A204.1 (cell line): ENCODE data around the gene CCNB2.
"Not testable (repeated sequence)": the region's sequence is repeated elsewhere in the genome, so short reads cannot be mapped to it uniquely, and the experiment has no call there.

ENCODE experiments used
- FAIRE-seq: peaks from 2 replicates; lab custom pipeline; 2012; peaks lifted over from hg19 to GRCh38; lab: Jason Lieb, UNC

Gene CCNB2

DNA sequence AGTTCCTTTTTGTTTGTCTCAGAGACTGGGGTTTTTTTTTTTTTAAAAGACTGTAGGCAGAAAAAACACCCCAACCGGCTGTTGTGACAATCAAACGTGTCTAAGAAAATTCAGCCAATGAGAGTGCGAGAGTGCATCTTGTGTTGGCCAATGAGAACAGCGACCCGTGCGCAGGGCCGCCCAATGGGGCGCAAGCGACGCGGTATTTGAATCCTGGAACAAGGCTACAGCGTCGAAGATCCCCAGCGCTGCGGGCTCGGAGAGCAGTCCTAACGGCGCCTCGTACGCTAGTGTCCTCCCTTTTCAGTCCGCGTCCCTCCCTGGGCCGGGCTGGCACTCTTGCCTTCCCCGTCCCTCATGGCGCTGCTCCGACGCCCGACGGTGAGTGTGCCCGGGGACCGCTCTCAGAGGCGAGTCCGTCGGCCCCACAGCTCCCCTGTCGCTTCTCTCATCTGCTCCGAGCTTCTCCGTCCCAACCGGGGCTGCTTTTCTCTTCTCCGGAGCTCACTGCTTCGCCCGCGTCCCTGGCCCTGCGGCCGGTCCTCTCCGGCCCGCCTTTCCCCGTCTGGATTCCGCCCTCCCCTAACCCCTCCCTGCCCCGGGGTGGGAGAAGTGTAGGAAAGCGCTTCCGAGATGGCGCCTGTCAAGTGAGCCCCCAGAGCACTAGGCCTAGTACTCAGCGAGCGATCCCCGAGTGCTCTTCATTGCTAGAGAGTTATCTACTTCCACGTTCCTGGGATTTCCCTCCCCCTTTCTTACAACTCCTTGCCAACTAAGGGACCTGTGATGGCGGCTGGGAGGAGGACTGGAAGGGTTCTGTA lies at the start of gene CCNB2:
Gene CCNB2, plus strand, starts transcription at position 235 of the 821 bp plus-strand sequence. Its CDS starts 123 bp downstream, at position 358.
- peak; percentile 96 for FAIRE-seq

DNA sequence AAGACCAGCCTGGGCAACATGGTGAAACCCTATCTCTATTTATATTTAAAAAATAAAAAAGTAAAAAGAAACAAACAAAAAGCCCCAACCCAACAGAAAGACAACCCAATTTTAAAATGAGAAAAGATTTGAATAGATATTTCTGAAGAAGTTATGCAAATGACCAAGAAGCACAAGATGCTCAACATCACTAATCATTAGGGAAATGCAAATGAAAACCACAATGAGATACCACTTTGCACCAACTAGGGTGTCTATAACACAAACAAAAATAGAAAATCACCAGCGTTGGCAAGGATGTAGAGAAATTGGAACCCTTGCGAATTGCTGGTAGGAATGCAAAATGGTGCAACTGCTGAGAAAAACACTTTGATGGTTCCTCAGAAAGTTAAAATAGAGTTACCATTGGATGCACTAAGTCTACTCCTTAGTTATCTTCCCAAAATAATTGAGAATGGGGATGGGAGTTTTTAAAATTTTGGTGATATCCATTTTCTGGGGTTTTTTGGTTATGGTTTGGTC lies 45.8 kb upstream of the CCNB2 start:
- no peak for FAIRE-seq

DNA sequence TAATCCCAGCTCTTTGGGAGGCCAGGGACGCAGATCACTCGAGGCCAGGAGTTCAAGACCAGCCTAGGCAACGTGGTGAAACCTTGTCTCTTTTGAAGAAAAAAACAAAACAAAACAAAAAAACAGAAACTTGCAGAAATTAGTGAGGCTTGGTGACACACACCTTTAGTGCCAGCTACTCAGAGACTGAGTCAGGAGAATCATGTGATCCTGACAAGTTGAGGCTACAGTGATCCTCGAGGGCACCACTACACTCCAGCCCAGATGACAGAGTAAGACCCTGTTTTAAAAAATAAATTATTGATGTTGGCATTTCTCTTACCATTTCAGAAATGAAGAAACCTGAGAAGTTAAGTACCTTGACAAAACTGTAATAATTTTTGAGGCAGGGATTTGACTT lies 44.6 kb upstream of the CCNB2 start:
- no peak for FAIRE-seq

DNA sequence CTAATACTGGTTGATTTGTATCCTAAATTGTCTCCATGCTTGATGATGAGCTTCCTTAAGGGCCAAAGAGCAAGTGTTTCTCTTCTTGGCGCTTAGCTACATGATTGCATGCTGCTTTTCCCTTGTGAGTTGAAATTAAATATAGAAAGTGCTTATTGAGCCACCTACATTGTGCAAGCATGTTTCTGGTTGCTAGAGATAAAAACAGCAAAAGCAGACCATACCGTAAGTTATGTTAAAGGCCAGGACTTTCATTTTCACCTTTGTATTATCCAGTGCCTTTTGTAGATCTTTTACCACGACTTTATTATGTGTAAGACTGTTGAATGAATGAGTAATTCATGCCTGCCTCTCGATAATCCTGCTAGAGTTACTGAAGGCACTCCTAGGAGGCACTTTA lies 41.9 kb upstream of the CCNB2 start:
- no peak for FAIRE-seq

GRCh38 chr15:59069430-59069829 lies 35.5 kb upstream of the CCNB2 start:
- FAIRE-seq, result no peak

- FAIRE-seq, result no peak
These were observed 30.3 kb upstream of the CCNB2 start for GRCh38 chr15:59074607-59075006.

GRCh38 chr15:59087731-59088130 lies 17.2 kb upstream of the CCNB2 start:
- no peak for FAIRE-seq

DNA sequence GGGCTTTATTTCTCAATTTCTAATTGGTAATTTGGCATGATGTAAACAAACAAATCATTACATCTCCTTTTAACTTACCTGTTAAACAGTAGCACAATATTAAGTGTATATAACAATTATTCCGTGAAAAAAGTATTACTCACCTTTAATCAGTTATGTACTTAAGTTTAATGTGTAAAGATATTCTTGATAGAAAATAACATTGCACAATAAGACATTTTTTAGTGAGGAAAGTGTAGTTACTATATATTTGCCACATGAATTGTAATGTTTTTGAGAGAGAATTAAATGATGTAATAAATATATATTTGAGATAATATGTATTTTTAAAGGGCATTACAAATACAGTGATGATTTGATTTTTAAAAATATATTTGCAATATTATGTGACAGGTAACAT lies 10.9 kb upstream of the CCNB2 start:
- peak; percentile 21 for FAIRE-seq

DNA sequence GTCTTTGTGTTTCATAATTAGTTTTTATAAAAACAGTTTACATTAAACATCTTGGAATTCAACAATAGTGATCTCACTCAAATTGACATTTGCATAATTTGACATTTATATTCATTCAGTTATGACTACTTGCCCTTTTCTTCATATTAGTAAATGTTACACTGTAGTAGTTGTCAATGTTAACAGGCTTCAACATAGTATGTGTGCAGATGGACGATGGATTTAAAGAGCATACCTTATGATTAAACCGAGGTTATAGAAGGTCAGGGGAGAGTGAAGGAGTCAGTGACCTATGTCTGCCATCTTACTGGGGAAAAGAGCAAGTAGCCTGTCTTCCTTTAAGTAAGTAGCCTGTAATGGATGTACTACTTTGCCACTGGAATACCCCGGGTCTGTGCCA lies 8.5 kb upstream of the CCNB2 start:
- no peak for FAIRE-seq

DNA sequence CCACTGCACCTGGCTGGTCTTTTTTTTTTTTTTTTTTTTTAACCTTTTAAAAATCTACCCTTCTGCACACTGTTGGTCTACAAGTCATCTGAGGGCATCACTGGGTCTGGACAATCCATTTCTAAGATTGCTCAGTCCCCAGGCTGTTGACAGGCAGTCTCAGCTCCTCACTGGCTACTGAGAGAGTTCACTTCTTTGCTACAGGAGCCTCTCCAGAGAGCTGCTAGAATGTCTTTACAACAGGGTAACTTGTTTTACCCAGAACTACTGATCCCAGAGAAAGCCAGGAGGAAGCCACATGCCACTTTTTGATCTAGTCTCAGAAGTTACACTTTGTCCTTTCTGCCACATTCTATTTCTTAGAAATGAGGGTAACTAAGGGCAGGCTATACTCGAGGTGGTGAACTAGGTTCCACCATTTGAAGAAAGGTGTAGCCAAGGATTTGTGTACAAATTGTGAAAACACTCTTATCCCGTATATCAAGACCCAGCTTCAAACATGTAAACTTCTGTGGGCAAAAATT lies 5.7 kb upstream of the CCNB2 start:
- no peak for FAIRE-seq

DNA sequence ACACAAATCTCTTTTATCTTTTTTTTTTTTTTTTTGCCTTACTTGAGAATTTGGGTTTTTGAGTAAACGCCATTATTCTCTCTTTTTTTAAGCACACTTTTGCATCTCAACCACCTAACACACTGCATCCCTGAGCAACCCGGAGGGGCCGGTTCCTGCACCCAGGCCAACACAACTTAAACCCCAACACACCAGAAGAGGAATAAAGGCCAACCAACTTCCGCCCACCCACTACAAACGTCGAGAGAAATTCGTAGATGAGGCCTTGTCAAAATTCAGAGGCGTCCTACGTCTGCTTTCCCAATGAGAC lies 389 bp upstream of the CCNB2 start:
- no peak for FAIRE-seq

GRCh38 chr15:59105854-59106253 lies 908 bp downstream of the CCNB2 start:
- FAIRE-seq, result no peak

- no peak for FAIRE-seq
These were observed 6.3 kb downstream of the CCNB2 start for GRCh38 chr15:59111251-59111650.

DNA sequence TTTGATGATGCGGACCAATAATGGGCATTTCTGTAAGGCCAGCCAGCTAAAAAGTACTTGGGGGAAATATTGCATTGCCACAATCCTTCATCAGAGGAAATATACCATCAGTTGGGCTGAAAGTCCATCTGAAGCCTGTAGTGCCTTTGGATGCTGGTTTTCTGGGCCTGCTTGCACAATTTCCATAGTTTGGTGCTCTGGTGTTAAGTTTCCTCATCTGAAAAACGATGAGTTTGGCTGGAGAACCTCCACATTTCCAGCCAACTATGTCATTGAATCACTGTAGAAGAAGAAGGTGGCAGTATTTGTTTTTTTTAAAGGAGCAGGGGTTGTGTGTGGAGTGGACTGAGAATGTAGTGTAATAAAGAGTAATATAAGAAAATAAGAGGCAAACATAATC lies 10.1 kb downstream of the CCNB2 start:
- FAIRE-seq, result no peak

GRCh38 chr15:59116141-59116540 lies 11.2 kb downstream of the CCNB2 start:
- no peak for FAIRE-seq

DNA sequence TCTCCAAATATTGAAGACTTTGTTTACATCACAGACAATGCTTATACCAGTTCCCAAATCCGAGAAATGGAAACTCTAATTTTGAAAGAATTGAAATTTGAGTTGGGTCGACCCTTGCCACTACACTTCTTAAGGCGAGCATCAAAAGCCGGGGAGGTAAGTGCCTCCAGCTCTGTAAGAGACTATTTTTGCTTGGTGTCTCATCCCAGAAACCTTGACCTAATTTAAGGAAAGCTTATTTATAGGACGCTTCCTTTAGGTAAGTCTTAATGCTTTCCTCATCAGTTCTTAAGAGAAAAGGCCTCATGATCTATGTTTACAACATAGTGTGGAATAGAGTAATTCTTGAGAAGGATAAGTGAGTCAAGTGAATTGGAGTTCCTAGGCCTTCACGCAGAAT lies 11.8 kb downstream of the CCNB2 start:
- FAIRE-seq, result no peak

GRCh38 chr15:59119625-59120024 lies 14.7 kb downstream of the CCNB2 start:
- no peak for FAIRE-seq

GRCh38 chr15:59120937-59121336 lies 16.0 kb downstream of the CCNB2 start:
- FAIRE-seq, result no peak

DNA sequence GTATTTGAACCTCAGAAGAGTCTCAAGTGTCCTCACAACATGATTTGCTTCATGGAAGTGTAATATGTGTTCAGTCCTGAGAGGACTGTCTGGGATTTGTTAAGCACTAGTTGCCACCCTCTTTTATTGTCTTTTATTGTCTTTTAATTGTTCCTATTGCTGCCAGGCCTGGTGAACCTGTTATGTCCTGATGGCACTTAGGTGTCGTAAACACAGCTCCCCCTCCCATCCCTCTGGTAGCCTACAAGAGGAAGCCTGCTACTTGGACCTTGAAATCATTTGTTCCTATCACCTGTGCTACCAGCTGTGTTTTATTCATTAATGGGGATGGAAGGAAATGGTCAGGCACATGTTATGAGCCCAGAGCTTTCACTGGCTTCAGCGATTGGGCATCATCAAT lies 19.3 kb downstream of the CCNB2 start:
- FAIRE-seq, result no peak

DNA sequence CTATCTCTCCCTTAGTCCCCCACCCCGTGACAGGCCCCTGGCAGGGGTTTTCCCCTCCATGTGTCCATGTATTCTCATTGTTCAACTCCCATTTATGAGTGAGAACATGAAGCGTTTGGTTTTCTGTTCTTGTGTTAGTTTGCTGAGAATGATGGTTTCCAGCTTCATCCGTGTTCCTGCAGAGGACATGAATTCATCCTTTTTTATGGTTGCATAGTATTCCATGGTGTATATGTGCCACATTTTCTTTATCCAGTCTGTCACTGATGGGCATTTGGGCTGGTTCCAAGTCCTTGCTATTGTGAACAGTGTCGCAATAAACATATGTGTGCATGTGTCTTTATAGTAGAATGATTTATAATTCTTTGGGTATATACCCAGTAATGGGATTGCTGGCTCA lies 20.7 kb downstream of the CCNB2 start:
- not testable (repeated sequence) for FAIRE-seq

- FAIRE-seq, result not testable (repeated sequence)
These were observed 22.3 kb downstream of the CCNB2 start for GRCh38 chr15:59127255-59127654.

GRCh38 chr15:59131456-59131855 lies 26.5 kb downstream of the CCNB2 start:
- FAIRE-seq, result no peak

DNA sequence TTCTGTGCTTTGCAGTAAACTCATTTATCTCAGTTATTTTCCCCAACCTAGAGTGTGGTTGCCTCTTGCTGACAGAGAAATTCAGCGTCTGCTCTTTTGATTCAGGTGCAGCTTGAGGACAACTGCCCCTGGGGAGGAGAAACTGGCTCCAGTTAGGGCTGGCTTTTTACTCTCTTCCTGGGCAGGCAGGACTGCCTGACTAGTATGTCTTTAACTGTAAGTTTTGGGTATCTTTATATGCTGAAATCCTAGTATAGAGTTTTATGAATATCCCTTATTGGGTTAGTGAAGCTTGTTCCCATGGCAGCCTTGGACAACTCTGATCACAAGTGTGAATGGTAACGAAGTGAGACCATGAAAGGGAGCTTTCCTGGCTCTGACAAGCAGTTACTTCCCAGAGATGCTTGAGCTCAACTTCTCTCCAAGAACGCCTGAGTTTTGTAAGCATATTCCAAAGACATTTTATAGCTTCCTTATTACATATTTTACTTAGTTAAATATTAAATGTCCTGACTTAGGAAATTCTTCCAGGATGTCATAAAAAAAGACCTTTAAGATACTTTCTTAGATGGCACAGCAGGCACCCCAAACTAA lies 27.1 kb downstream of the CCNB2 start:
- no peak for FAIRE-seq

DNA sequence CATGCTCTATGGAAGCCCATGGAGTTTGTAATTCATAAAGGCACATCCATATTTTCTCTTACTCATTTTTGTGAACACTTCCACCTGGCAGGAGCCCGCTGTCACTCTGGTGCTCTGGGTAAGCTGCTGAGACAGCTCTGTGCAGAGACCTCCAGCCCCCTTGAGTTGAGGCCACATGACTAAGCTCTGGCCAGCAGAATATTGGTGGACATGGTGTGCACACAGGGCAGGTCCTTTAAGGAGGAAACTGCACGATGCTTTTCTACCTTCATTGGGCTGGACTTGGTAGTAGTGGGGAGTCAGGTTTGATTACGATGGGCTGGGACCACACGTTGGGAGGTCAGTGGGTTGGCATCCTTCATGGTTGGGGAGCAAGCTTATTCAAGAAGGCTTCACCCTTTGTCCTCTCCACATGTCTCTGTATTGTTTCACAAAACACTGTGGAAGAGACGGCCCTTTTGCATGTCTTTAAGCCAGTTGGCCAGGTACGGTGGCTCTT lies 29.0 kb downstream of the CCNB2 start:
- FAIRE-seq, result no peak
